SK-N-SH treated with all-trans-retinoic acid at 6 μM for 48 hours (cell line): Measurements from ENCODE around the gene UST.

Experiments used
- ATAC-seq: fragments of 200-7000 bp; cut with Tn5 transposase; 3 replicates; pipeline ENCODE4 v1.9.1; 2020; ENCODE audit warnings: mild to moderate bottlenecking, moderate library complexity
- ARNTL ChIP-seq: fragments of 450-650 bp; formaldehyde crosslinking; IDR thresholded peaks from 2 replicates; pipeline ENCODE4 v1.5.0; 2020; ENCODE audit warnings: low read depth, mild to moderate bottlenecking, moderate library complexity, borderline replicate concordance
- BACH2 ChIP-seq: fragments of 250-450 bp; sonication (Bioruptor Pico); IDR thresholded peaks from 2 replicates; pipeline ENCODE4 v1.9.0; 2021; ENCODE audit warnings: mild to moderate bottlenecking, borderline replicate concordance
- CREB5 ChIP-seq: fragments of 250-450 bp; sonication (Bioruptor Pico); IDR thresholded peaks from 2 replicates; pipeline ENCODE4 v1.5.1; 2020; ENCODE audit warnings: low read depth, mild to moderate bottlenecking, moderate library complexity
- CSDC2 ChIP-seq: fragments of 250-450 bp; sonication (Bioruptor Pico); IDR thresholded peaks from 2 replicates; pipeline ENCODE4 v1.5.0; 2020; ENCODE audit warnings: mild to moderate bottlenecking, moderate library complexity
- CSRNP3 ChIP-seq: fragments of 250-450 bp; sonication (Bioruptor Pico); IDR thresholded peaks from 2 replicates; pipeline ENCODE4 v1.5.1; 2021; ENCODE audit warnings: mild to moderate bottlenecking, moderate library complexity
- ESRRG ChIP-seq: fragments of 250-450 bp; sonication (Bioruptor Pico); IDR thresholded peaks from 2 replicates; pipeline ENCODE4 v1.6.1; 2021; ENCODE audit warnings: mild to moderate bottlenecking
- GLIS3 ChIP-seq: fragments of 250-450 bp; sonication (Bioruptor Pico); IDR thresholded peaks from 2 replicates; pipeline ENCODE4 v1.5.0; 2020; ENCODE audit warnings: mild to moderate bottlenecking, moderate library complexity
- ISL1 ChIP-seq: fragments of 250-450 bp; sonication (Bioruptor Pico); IDR thresholded peaks from 2 replicates; pipeline ENCODE4 v2.1.2; 2022; ENCODE audit warnings: mild to moderate bottlenecking, moderate library complexity
- OSR1 ChIP-seq: fragments of 250-450 bp; sonication (Bioruptor Pico); IDR thresholded peaks from 2 replicates; pipeline ENCODE4 v1.8.0; 2022; ENCODE audit warnings: moderate library complexity, mild to moderate bottlenecking, inconsistent platforms
- PATZ1 ChIP-seq: fragments of 250-450 bp; sonication (Bioruptor Pico); IDR thresholded peaks from 2 replicates; pipeline ENCODE4 v1.8.0; 2020; ENCODE audit warnings: mild to moderate bottlenecking, moderate library complexity, borderline replicate concordance
- POU6F1 ChIP-seq: fragments of 250-450 bp; sonication (Bioruptor Pico); IDR thresholded peaks from 2 replicates; pipeline ENCODE4 v1.8.0; 2021; ENCODE audit warnings: low read depth, mild to moderate bottlenecking, moderate library complexity, borderline replicate concordance
- PPARA ChIP-seq: fragments of 250-450 bp; sonication (Bioruptor Pico); IDR thresholded peaks from 2 replicates; pipeline ENCODE4 v1.5.0; 2020; ENCODE audit warnings: mild to moderate bottlenecking, borderline replicate concordance
- TCF4 ChIP-seq: fragments of 250-450 bp; sonication (Bioruptor Pico); IDR thresholded peaks from 2 replicates; pipeline ENCODE4 v1.8.0; 2021; ENCODE audit warnings: mild to moderate bottlenecking, moderate library complexity, borderline replicate concordance
- TOX ChIP-seq: fragments of 250-450 bp; sonication (Bioruptor Pico); IDR thresholded peaks from 2 replicates; pipeline ENCODE4 v1.8.0; 2021; ENCODE audit warnings: mild to moderate bottlenecking, moderate library complexity, borderline replicate concordance
- TSHZ2 ChIP-seq: fragments of 250-450 bp; sonication (Bioruptor Pico); IDR thresholded peaks from 2 replicates; pipeline ENCODE4 v1.5.0; 2020; ENCODE audit warnings: mild to moderate bottlenecking, moderate library complexity
- ZFP30 ChIP-seq: fragments of 450-650 bp; formaldehyde crosslinking; IDR thresholded peaks from 2 replicates; pipeline ENCODE4 v1.5.0; 2022; ENCODE audit warnings: mild to moderate bottlenecking, moderate library complexity
- ZNF565 ChIP-seq: fragments of 450-650 bp; formaldehyde crosslinking; conservative IDR thresholded peaks from 2 replicates; pipeline ENCODE4 v1.5.0; 2020; ENCODE audit warnings: low read depth, mild to moderate bottlenecking, moderate library complexity
- ZNF70 ChIP-seq: fragments of 450-650 bp; formaldehyde crosslinking; IDR thresholded peaks from 2 replicates; pipeline ENCODE4 v1.5.0; 2020; ENCODE audit warnings: mild to moderate bottlenecking, moderate library complexity
- ZNF8 ChIP-seq: fragments of 450-650 bp; formaldehyde crosslinking; IDR thresholded peaks from 2 replicates; pipeline ENCODE4 v1.5.0; 2020; ENCODE audit warnings: mild to moderate bottlenecking, moderate library complexity

UST gene

GRCh38 chr6:149001422-149001821 is 254.6 kb downstream of the UST start:
- TF ChIP-seq ZFP30 (CRISPR knock-in tag) (no peak), BACH2 (CRISPR knock-in tag) (no peak), CSRNP3 (CRISPR knock-in tag) (no peak), TCF4 (CRISPR knock-in tag) (no peak)
- no peak for ATAC-seq

GRCh38 chr6:149003560-149003959 is 256.7 kb downstream of the UST start:
- no peak for TF ChIP-seq TCF4 (CRISPR knock-in tag)
- TF ChIP-seq ZNF8 (CRISPR knock-in tag), result no peak
- TF ChIP-seq OSR1, result no peak
- TF ChIP-seq ZNF565 (CRISPR knock-in tag), result no peak
- no peak for TF ChIP-seq ZFP30 (CRISPR knock-in tag)
- TF ChIP-seq POU6F1, result no peak
- TF ChIP-seq PATZ1 (CRISPR knock-in tag), result no peak
- TF ChIP-seq ISL1 (CRISPR knock-in tag), result no peak
- no peak for TF ChIP-seq ZNF70 (CRISPR knock-in tag)
- no peak for TF ChIP-seq TOX (CRISPR knock-in tag)
- no peak for TF ChIP-seq GLIS3 (CRISPR knock-in tag)
- TF ChIP-seq CSRNP3 (CRISPR knock-in tag), result no peak
- TF ChIP-seq CREB5 (CRISPR knock-in tag), result no peak
- TF ChIP-seq ARNTL (CRISPR knock-in tag), result no peak
- TF ChIP-seq CSDC2 (CRISPR knock-in tag), result no peak
- no peak for TF ChIP-seq TSHZ2 (CRISPR knock-in tag)
- TF ChIP-seq ESRRG, result no peak
- TF ChIP-seq BACH2 (CRISPR knock-in tag), result no peak
- no peak for TF ChIP-seq PPARA (CRISPR knock-in tag)
- TF ChIP-seq, all 23 proteins: peak for 0
- no peak for ATAC-seq

- ATAC-seq, result no peak
- TF ChIP-seq ZFP30 (CRISPR knock-in tag) (no peak), PATZ1 (CRISPR knock-in tag) (no peak), CSRNP3 (CRISPR knock-in tag) (no peak), POU6F1 (no peak), ZNF8 (CRISPR knock-in tag) (no peak)
Measured at GRCh38 chr6:149004664-149005063, 257.8 kb downstream of the UST start.
